ENCODE results near the gene ZNF268.

The ZNF268 gene

DNA sequence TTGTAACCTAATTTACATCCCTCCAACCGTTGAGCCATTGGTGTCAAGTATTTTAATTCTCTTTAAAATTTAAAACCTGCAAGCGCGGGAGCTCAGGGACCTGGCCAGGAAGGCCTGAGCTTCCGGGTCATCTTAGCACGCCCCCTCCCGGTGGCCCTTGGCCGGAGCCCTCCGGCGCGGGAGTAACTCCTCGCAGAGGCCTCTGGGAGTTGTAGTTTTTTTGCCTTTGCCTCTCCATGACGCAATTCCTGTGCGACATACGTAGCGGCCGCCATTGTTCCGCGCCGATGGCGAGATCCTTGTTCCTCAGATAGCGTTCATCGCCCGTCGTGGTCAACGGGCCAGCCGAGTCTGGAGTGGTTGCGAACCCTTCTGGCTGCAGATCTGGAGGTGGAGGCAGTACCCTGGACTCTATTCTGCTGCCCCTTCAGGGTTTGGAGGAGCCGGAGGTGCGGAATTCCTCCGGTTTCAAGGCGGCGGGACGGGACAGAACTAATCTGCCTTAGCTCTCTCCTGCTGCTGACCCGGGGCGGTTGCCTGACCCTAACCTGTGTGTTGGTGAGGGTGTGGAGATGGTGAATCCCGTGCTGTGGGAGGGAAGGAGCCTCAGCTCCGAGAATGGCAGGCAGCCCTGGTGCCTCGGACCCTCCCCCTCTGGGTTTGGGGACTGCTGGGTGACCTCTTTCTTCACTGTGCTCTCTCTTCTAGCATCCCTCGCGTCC is at the start of gene ZNF268:
TSS of gene ZNF268 (plus strand) at position 258 of the 722 bp plus-strand sequence. CDS start 503 bp downstream, outside the sequence.
- peak; percentile 86 for DNase-seq

- no peak for DNase-seq
Measured at GRCh38 chr12:133135747-133136146, 45.5 kb upstream of the ZNF268 start.

DNA sequence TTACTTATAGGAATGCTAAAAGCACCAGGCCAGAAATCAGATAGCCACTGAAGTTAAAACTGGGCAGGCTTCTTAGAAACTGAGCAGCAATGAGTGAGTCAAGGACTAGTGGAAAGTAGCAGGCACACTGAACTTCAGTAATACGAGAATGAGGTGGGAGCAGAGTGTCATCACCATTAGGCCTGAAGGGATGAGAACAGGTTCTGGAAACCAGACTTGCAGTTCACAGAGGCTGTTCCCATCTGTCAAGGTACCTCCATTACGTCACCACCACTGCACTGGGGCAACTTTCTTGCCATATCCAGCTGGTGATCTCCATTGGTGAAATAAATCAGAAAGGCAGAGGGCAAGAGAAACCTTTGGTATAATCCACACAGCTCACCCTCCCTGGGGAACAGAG is 35.3 kb upstream of the ZNF268 start:
- DNase-seq, result no peak

DNA sequence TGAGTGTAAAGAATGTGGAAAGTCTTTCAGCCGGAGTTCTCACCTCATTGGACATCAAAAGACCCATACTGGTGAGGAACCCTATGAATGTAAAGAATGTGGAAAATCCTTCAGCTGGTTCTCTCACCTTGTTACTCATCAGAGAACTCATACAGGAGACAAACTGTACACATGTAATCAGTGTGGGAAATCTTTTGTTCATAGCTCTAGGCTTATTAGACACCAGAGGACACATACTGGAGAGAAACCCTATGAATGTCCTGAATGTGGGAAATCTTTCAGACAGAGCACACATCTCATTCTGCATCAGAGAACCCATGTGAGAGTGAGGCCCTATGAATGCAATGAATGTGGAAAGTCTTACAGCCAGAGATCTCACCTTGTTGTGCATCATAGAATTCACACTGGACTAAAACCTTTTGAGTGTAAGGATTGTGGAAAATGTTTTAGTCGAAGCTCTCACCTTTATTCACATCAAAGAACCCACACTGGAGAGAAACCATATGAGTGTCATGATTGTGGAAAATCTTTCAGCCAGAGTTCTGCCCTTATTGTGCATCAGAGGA is 25.1 kb upstream of the ZNF268 start:
- DNase-seq, result no peak

GRCh38 chr12:133165776-133166175 is 15.5 kb upstream of the ZNF268 start:
- DNase-seq, result no peak

GRCh38 chr12:133172491-133172890 is 8.8 kb upstream of the ZNF268 start:
- no peak for DNase-seq

- DNase-seq, result no peak
Measured at GRCh38 chr12:133174901-133175300, 6.4 kb upstream of the ZNF268 start.

GRCh38 chr12:133180669-133181068 is 626 bp upstream of the ZNF268 start:
- no peak for DNase-seq

DNA sequence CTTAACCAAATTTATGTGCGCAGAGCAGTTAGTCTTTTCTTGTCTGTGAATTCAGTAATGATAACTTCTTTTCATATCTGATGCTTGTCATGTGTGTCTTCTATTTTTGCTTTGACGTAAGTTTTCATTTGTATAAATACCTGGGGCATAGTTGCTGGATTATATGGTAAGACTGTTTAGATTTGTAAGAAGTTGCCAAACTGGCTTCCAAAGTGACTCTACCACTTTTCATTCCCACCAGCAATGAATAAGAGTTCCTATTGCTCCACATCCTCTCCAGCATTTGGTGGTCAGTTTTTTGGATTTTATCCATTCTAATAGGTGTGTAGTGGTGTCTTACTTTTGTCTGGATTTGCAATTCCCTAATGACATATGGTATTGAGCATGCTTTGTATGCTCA is 8.9 kb downstream of the ZNF268 start:
- no peak for DNase-seq

GRCh38 chr12:133192847-133193246 is 11.6 kb downstream of the ZNF268 start:
- DNase-seq, result no peak

DNA sequence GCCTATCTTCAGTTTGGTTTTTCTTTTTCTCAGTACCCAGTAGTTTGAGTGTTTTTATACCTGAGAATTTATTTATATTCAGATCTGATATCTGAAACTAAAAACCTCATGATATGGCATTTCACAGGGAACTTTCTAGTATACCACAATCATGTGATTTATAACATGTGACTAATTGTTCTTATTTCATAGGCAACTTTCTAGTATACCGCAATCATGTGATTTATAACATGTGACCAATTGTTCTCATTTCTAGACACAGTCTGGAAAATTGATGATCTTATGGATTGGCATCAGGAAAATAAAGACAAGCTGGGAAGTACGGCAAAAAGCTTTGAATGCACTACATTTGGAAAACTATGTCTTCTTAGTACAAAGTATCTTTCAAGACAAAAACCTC is 20.6 kb downstream of the ZNF268 start:
- no peak for DNase-seq

- peak; percentile 4 for DNase-seq
Measured at GRCh38 chr12:133202493-133203343, 21.4 kb downstream of the ZNF268 start.

GRCh38 chr12:133203344-133204263 is 22.3 kb downstream of the ZNF268 start:
- peak; percentile 2 for DNase-seq

DNA sequence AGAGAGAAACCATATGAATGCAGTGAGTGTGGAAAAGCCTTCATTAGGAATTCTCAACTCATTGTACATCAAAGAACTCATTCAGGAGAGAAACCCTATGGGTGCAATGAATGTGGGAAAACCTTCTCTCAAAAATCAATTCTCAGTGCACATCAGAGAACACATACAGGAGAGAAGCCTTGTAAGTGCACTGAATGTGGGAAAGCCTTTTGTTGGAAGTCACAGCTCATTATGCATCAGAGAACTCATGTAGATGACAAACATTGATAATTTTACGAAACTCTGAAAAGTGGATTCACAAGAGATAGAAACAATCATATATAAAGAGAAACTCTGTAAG is 22.9 kb downstream of the ZNF268 start:
- no peak for DNase-seq

DNA sequence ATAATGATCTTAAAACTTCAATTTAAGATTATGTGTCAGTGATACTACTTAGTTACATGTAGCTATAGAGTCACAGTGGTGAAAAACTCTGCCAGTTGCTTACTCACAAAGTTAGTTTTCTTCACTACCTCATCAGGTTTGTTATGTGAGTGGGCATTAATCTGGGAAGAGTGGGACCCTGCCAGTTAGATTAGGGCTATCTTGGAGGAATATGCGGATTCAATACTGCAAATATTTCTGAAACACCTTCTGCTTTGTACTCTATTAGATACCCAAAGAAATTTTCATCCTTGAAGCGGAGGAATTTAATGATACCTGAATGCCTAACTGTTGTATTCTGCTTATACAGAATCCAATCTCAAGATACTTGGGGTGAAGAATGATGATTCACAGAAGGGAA is 25.1 kb downstream of the ZNF268 start:
- no peak for DNase-seq

DNA sequence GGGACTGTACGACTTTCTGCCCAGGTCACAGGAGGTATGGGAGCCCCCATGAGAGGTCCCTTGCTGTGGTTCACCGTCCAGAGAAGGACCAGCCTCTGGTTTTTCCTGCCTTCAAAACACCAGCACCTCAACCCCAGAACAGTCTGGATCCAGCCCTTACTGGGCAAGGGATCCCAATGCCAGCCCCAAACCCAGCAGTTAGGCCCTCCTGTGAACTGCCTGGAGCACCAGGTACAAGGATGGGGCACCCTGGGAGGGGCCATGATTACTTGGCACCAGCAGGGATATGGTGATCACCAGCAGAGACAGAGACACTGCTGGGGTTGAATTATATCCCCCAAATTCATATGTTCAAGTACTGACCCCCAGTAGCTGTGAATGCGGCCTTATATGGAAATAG is 34.4 kb downstream of the ZNF268 start:
- DNase-seq, result no peak

GRCh38 chr12:133217219-133217618 is 35.9 kb downstream of the ZNF268 start:
- no peak for DNase-seq

GRCh38 chr12:133220521-133220920 is 39.2 kb downstream of the ZNF268 start:
- DNase-seq, result no peak

- no peak for DNase-seq
Measured at GRCh38 chr12:133221241-133221640, 39.9 kb downstream of the ZNF268 start.

DNA sequence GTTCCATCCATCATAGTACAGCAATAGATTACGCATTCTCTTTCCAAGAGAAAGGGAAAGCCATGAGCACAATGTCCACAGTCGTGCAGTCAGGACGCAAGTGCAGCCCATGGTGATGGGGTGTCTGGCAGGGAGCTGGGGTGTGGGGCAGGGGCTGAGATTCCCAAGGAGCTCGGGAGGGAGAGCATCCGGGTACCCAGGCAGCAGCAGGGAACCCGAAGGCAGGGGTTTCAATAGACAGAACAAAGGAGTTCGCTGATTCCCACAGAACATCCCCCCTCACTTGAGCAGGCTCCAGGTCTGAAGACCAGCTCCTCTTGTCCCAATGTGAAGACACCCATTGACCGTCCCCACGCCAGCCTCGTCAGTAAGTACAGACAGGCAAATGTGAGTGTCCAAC is 40.9 kb downstream of the ZNF268 start:
- no peak for DNase-seq

DNA sequence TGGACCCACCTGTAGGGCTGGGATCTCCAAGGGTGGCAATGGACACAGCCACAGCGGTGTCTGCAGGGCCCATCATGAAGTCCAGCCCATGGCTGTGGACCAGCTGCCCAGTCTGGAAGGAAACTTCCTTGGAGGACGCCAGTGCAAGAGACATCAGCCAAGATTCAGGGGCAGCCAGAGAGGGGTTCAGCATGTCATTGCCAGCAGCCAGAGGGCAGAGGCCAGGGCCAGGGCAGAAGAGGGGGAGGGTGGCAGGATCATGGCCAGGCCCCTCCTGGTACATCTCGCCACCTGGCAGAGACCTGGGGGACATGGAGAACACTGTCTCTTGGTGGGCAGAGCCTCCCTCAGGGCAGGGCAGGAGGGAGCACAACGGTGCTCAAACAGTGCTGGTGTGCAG is 44.2 kb downstream of the ZNF268 start:
- no peak for DNase-seq

DNA sequence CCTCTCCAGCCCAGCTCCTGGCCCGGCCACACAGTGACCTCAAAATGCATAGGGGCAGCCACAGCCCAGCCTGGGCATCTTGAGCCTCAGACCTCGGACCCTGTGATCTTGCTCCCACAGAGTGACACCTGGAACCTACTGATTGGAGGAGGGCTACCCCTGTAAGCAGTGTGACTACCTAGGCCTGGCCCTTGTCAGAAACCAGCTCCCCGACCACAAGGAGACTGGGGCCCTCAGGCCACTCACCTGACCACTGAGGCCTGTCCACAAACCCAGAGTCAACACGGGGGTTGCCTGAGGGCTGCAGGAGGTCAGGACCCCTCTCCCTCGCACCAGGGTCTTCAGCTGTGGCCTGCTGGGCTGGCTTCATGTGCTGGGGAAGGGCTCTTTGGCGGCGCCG is 45.4 kb downstream of the ZNF268 start:
- no peak for DNase-seq

- no peak for DNase-seq
Measured at GRCh38 chr12:133227281-133227852, 46.1 kb downstream of the ZNF268 start.

All from NCI-H2171 treated with DMSO at 0.1 percent for 48 hours (cell line).